Esophagus muscularis mucosa (tissue), 3 donors: ENCODE results near the gene USH1G.

ENCODE experiments used
- POLR2AphosphoS5 ChIP-seq, 2 donors: sonication (generic); formaldehyde crosslinking; IDR thresholded peaks; one replicate each; pipeline ENCODE4 v1.6.1; 2017; ENCODE audit warnings: antibody characterized with exemption in 2 of 2
- TF ChIP-seq, protein P1 (sequence below), 3 experiments: fragments of 200-600 bp in 2 of 3; fragments of 450-650 bp in 1 of 3; sonication (generic) in 2 of 3; IDR thresholded peaks; one replicate each; pipeline ENCODE4 v1.5.1; 2017 to 2019; ENCODE audit warnings: antibody characterized with exemption in 3 of 3, mild to moderate bottlenecking in 2 of 3, moderate library complexity in 1 of 3

DNA sequence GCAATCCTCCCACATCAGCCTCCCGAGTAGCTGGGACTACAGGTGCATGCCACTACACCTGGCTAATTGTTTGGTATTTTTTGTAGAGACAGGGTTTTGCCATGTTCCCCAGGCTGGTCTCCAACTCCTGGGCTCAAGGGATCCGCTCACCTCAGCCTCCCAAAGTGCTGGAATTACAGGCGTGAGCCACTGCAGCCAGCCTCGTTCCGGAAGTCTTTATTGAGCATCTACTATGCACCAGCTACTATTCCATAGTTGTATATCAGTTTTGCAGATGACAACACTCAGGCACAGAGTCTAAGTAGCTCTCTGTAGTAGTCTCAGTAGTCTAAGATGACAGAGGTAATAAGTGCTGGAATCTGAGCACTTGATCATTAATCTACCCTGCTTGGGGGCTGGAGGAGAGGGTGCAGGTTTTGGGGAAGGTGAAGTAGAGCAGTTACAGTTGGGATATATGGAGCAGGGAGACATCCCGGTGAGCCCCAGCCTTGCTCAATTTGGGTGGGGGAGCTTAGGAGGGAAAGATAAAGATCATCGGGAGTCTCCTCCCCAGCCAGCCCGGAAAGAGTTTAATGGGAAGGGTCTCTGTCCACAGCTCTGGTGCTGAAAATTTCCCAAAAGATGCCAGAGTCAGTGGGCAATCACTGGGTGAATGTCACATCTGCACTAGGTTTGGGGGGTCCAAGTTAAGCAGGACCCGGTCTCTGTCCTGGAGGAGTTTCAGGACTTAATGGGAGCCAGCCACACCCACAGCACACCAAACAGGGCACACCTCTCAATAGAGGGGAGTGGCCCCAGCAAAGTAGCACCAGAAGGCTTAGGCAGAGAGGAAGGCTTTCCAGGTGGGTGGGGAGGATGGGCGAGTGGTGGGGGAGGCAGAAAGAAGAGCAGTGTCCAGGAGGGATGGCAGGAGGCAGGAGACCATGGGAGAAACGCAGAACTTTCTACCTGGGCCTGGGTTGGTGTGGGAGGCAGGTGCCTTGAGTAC lies 14.3 kb upstream of the USH1G start:
- TF ChIP-seq, protein P1, sequence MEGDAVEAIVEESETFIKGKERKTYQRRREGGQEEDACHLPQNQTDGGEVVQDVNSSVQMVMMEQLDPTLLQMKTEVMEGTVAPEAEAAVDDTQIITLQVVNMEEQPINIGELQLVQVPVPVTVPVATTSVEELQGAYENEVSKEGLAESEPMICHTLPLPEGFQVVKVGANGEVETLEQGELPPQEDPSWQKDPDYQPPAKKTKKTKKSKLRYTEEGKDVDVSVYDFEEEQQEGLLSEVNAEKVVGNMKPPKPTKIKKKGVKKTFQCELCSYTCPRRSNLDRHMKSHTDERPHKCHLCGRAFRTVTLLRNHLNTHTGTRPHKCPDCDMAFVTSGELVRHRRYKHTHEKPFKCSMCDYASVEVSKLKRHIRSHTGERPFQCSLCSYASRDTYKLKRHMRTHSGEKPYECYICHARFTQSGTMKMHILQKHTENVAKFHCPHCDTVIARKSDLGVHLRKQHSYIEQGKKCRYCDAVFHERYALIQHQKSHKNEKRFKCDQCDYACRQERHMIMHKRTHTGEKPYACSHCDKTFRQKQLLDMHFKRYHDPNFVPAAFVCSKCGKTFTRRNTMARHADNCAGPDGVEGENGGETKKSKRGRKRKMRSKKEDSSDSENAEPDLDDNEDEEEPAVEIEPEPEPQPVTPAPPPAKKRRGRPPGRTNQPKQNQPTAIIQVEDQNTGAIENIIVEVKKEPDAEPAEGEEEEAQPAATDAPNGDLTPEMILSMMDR (IDR thresholded peaks at IDR 0.05): no peak
- no peak for TF ChIP-seq POLR2AphosphoS5 (IDR thresholded peaks at IDR 0.05)
